ENCODE data around the gene ARID5B. TPM values are rescaled to one million over a fixed set of nuclear protein-coding genes. Genes with fewer than 3 reads are reported as not detected.
A peak's percentile ranks its signal among the peaks of the same experiment; 100 is the strongest.

Gene ARID5B
- total RNA-seq, 1 experiment from 2014 or later, result 2.3 TPM

GRCh38 chr10:61990761-61991135 lies 89.2 kb downstream of the ARID5B start:
- H3K27ac Mint-ChIP-seq, result no peak overlapping the region
- no peak for DNase-seq (ENCODE audit: low spot score)
- H3K4me3 Mint-ChIP-seq, result no peak overlapping the region
- POLR2A ChIA-PET, result no interaction called here
- no peaks in the 10 kb centered on the region for H3K27me3 Mint-ChIP-seq (ENCODE audit: low read depth)
- ATAC-seq, result no peak
- CTCF ChIA-PET, result no interaction called here
- TF ChIP-seq MXD4 (CRISPR knock-in tag; IDR thresholded peaks at IDR 0.05; ENCODE audit: borderline replicate concordance) (no peak), SMAD4 (CRISPR knock-in tag; IDR thresholded peaks at IDR 0.05) (no peak)
- no peaks in the 10 kb centered on the region for H3K36me3 Mint-ChIP-seq
- H3K4me1 Mint-ChIP-seq, result peaks cover 63% of the 10 kb centered on the region
- H3K9me3 Mint-ChIP-seq, result peaks cover 5% of the 10 kb centered on the region; the same call in 1 of the 2 replicates

GRCh38 chr10:61991166-61991565 lies 89.7 kb downstream of the ARID5B start:
- no peak overlapping the region for H3K4me3 Mint-ChIP-seq
- H3K4me1 Mint-ChIP-seq, result peaks cover 60% of the 10 kb centered on the region
- CTCF ChIA-PET, result no interaction called here
- TF ChIP-seq ATF3 (CRISPR knock-in tag; conservative IDR thresholded peaks at IDR 0.05) (no peak), ZNF232 (CRISPR knock-in tag; IDR thresholded peaks at IDR 0.05) (no peak), ZSCAN18 (CRISPR knock-in tag; IDR thresholded peaks at IDR 0.05) (no peak), OVOL2 (CRISPR knock-in tag; IDR thresholded peaks at IDR 0.05; ENCODE audit: borderline replicate concordance) (no peak), NR3C1 (CRISPR knock-in tag; conservative IDR thresholded peaks at IDR 0.05; ENCODE audit: low read depth) (no peak), PRRX2 (CRISPR knock-in tag; IDR thresholded peaks at IDR 0.05) (no peak), FOXK1 (CRISPR knock-in tag; IDR thresholded peaks at IDR 0.05) (no peak), NR2C2 (CRISPR knock-in tag; IDR thresholded peaks at IDR 0.05) (no peak), MYBL2 (CRISPR knock-in tag; IDR thresholded peaks at IDR 0.05) (no peak), ZNF281 (CRISPR knock-in tag; IDR thresholded peaks at IDR 0.05) (no peak), ATF6 (CRISPR knock-in tag; IDR thresholded peaks at IDR 0.05) (no peak)
- ATAC-seq, result no peak
- POLR2A ChIA-PET, result no interaction called here
- no peak for DNase-seq (ENCODE audit: low spot score)
- no peaks in the 10 kb centered on the region for H3K27me3 Mint-ChIP-seq (ENCODE audit: low read depth)
- H3K27ac Mint-ChIP-seq, result no peak overlapping the region
- peaks cover 5% of the 10 kb centered on the region; the same call in 1 of the 2 replicates for H3K9me3 Mint-ChIP-seq
- H3K36me3 Mint-ChIP-seq, result no peaks in the 10 kb centered on the region

- POLR2A ChIA-PET, result no interaction called here
- H3K27ac Mint-ChIP-seq, result peak overlapping the region; percentile 28; the same call in 1 of the 2 replicates
- DNase-seq (ENCODE audit: low spot score) (no peak), ATAC-seq (no peak)
- no peaks in the 10 kb centered on the region for H3K27me3 Mint-ChIP-seq (ENCODE audit: low read depth)
- CTCF ChIA-PET, result no interaction called here
- H3K4me3 Mint-ChIP-seq, result no peak overlapping the region
- no peaks in the 10 kb centered on the region for H3K36me3 Mint-ChIP-seq
- no peak for TF ChIP-seq NFATC4 (CRISPR knock-in tag; IDR thresholded peaks at IDR 0.05)
- no peak for TF ChIP-seq CREB1 (CRISPR knock-in tag; IDR thresholded peaks at IDR 0.05)
- TF ChIP-seq HMGXB4 (CRISPR knock-in tag; IDR thresholded peaks at IDR 0.05), result no peak
- TF ChIP-seq FOXP1 (CRISPR knock-in tag; IDR thresholded peaks at IDR 0.05; ENCODE audit: borderline replicate concordance), result no peak
- H3K9me3 Mint-ChIP-seq, result peaks cover 5% of the 10 kb centered on the region; the same call in 1 of the 2 replicates
- peaks cover 53% of the 10 kb centered on the region for H3K4me1 Mint-ChIP-seq
These were observed 90.6 kb downstream of the ARID5B start for GRCh38 chr10:61992059-61992460.

Data from WTC11 (cell line).